Upper lobe of left lung (tissue), 4 donors: Measurements from ENCODE around the gene MS4A18.

Experiments
- CTCF ChIP-seq, 6 experiments: fragments of 450-650 bp in 4 of 6; fragments of 200-600 bp in 2 of 6; sonication (generic) in 2 of 6; IDR thresholded peaks; one replicate each; pipeline ENCODE4 v1.5.1; 2016 to 2019; ENCODE audit warnings: antibody characterized with exemption in 6 of 6
- EP300 ChIP-seq, 4 donors: sonication (generic); formaldehyde crosslinking; IDR thresholded peaks; one replicate each; pipeline ENCODE4 v1.5.1; 2017; ENCODE audit warnings: antibody characterized with exemption in 4 of 4, control low read depth in 2 of 4
- POLR2A ChIP-seq, 4 donors: fragments of 450-650 bp; IDR thresholded peaks; one replicate each; pipeline ENCODE4 v1.5.1; 2016 to 2017; ENCODE audit warnings: antibody characterized with exemption in 4 of 4, mild to moderate bottlenecking in 2 of 4

DNA sequence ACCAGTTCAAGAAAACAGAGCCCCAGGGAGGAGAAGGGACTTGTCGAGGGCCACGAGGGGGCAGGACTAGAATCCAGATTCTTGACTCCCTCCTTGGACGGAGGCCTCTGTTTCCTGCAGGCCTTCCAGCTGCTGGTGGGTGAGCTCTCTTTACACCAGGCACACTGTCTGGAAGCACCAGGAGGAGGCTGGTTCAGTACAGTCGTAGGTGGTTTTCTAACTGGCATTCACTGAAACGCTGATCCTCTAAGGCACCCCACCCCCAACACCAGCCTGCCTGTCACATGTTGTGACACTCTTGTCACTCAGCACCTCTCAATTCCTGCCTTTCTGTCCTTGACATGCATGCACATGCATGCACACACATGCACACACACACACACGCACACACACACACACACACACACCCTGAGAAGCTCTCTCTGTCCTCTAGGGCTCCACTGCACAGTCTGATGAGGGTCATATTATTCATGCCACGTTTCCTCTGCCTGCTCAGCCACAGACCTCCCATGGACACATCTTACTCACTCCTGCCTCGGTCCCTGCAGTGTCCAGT is 61.4 kb downstream of the MS4A18 start:
- TF ChIP-seq CTCF (IDR thresholded peaks at IDR 0.05), result no peak
- no peak for TF ChIP-seq EP300 (IDR thresholded peaks at IDR 0.05)
- no peak for TF ChIP-seq POLR2A (IDR thresholded peaks at IDR 0.05)
